HG02943 (cell line): Measurements from ENCODE around the gene DCST1.

Source experiments
- ATAC-seq: cut with Tn5 transposase; IDR thresholded peaks from one replicate; pipeline ENCODE4 v1.9.1; 2021; ENCODE audit warnings: mild to moderate bottlenecking, low read depth, moderate library complexity; ENCODE audit not compliant: unreplicated experiment

Gene DCST1

DNA sequence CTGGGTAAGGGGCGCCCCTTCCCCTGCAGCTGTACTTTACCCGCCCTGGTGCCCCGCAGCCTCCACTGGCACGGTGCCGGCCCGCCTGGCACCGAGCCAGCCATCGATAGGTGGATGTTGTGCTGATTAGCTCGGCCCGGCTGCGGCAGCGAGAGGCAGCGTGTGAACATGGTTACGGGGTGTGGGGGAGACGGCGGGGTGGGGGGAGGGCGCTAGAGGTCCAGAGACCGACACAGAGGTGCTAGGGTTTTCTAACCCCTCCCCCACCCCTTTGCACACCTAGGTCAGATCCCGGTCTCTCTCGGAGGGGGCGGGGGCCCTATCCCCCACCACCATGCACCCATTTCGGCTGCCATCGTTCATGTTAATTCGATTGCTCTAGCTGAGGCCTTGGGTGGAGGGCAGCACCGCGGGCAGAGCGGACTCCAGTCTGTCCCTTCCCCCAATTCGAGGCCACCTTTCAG, 36.6 kb downstream of the DCST1 start:
- ATAC-seq, result no peak

DNA sequence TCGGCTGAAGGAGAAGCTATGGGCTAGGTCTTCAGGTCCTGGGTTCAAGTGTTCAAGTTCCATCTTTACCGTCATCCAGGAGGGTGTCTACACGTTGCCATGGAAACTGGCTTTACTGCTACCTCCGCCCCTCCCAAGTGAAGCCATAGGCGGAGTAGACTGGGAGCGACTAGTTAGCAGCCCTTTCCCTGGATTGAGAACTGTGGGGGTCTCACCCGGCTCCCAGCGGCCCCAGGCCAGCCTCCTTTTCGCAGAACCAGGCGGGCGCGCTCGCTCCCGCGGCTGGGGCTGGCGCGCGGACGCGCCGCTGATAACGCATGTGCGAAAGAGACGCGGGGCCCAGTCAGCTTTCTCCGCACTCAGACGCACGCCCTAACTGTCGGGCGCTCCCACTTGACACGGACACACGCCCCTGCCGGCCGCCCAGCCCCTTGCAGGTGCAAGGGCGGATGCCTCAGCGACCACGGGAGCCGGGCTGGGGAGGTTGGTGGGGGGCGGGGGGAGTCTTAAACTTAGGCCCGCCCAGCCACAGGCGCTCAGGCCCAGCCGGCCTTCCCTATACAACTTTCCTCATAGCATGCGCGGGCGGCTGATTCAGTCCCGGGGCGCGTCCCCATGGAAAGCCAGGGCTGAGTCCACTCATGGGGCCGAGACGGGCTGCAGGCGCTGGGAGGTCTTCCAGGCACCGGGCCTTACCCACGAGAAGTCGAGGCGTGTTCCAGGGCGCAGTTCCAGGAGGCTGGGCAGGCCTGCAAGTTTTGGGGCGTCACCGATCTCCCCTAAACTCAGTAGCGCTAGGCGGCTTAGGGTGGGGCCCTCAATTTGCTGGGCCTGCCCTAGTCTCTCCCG, 37.3 kb downstream of the DCST1 start:
- ATAC-seq, result no peak

DNA sequence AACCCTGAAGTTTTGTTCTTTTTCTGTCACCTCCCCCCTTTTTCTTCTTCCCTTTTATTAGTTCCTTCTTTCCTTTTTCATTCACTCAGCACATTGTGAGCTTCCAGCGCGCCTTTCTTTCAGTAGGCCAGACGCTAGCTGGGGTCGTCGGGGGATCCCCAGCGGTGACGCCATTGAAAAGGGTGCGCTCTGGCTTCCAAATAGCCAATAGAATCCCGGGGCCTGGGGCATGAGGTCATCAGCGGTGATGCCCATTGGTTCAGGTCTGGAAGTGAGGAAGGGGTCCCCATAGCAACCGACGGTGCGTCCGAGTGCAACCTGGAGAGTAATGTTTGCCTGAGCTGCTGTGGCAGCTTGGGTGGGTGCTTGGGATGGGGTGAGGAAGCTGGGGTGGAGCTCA, 38.1 kb downstream of the DCST1 start:
- no peak for ATAC-seq

DNA sequence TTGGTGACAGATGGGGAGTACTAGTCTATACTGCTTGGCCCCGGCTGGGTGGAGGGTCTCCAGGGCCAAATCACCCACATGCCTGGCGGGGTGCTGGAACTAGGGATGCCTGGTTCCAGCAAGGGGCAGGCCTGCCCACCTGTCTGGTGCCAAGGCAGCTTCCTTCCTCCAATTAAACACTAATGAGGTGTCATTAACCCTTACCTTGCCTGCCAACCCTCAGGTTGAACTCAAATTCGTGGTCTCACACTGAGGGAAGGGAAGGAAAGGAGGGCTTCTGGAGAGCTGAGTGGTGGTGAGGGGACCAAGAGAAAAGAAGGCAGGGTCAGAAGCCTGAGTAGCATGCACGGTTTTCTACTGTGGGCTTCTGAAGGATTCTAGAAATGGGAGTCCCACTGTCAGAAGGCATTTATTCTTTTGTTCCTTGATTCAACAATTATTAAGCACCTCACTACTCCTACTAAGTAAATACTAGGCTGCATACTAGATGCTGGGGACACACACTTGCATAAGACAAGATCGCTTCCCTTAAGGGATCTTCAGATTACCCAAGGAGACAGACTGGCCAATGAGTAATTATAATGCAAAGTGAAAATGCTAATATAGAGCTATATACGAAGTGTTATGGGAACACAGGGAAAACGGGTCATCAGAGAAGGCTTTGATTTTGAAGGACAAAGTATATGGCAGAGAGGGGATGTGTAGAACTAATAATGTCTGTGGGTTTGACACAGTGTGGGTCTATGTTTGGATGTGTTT, 39.1 kb downstream of the DCST1 start:
- ATAC-seq, result no peak

DNA sequence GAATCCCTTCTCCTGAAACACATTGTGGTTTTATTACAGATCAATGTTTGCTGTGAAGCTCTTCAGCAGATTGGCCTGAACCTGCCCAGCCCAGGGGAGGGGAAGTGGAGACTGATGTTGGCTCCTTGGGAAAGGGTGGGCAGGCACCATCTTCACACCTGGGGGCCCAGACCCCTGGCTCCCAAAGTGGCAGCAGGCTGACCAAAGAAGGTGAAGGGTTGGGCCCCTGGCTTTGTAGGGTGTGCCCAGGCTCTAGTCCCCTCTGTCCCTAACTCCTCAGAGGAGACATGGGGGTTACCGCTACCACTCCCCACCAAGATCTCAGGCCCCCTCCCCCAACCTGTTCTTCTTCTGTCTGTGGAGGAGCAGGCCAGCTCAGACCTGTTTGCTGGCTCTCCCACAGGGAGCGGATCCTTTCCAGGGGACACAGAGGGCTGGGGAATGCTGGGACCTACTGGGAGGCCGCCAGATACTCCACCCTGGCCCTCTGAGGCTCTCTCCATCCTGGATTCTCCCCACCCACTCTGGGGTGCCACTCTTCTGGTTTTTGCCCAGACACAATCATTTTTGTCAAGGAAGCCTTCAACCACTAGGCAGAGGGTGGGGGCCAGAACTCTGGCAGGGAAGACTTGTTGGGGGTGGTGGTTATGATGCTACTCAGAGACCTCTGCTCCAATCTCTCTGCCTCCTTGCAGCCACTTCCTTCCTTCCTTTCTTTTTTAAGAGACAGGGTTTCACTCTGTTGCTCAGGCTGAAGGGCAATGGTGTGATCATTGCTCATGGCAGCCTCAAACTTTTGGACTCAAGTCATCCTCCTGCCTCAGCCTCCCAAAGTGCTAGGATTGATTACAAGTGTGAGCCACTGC, 40.0 kb downstream of the DCST1 start:
- no peak for ATAC-seq

DNA sequence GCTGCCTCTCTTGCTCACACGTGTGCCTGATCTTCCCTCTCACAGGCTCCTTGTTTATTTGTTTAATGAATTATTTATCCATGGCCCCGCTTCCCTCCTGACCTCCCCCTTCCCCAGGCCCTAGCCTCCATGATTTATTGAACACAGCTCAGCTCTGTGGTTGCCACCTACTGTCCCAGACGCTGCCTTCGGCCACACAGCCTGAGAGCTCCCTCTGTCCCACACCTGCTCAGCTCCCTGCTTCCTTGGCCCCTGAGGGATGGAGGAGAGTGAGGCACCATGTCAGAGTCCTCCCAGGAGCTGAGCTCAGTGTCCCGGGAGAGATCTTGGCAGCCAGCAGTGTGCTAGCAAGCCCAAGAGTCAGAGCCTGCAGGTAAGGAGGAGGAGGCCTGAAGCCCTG, 41.9 kb downstream of the DCST1 start:
- no peak for ATAC-seq

DNA sequence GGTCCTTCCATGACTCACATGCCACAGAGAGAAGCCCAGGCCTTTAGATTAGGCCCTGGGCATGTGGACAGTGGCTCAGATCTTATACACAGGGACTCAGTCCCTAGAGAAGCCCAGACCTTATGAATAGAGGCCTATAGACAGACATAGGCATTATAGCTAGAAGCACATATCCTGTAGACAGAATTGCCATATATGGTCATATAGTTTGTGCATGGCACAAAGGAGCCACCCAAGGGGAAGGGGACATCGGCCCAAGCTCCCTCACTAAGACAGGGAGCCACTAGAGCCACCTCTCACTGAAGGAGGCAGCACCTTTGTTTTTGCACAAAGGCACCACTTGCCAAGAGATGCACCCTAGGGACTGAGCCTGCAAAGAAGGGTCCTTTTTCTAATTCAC, 42.7 kb downstream of the DCST1 start:
- no peak for ATAC-seq

DNA sequence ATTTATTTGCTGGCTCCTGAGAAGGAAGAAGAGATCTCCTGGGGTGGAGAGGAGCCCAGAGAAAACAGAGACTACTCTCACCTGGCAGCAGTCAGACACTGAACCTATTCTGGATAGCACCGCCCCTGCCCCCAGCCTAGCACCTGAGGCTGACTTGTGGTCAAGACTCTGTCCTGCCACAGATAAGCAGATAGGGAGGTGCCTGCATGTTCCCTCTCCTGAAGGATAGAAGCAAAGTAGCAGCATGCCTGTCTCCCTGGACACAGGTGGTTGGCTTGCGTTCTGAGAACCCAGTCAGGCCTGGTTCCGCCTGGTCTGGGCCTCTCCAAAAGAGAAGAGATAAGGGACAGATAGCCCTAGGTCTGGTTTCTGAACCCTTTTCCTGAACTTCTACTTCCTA, 43.7 kb downstream of the DCST1 start:
- ATAC-seq, result no peak

DNA sequence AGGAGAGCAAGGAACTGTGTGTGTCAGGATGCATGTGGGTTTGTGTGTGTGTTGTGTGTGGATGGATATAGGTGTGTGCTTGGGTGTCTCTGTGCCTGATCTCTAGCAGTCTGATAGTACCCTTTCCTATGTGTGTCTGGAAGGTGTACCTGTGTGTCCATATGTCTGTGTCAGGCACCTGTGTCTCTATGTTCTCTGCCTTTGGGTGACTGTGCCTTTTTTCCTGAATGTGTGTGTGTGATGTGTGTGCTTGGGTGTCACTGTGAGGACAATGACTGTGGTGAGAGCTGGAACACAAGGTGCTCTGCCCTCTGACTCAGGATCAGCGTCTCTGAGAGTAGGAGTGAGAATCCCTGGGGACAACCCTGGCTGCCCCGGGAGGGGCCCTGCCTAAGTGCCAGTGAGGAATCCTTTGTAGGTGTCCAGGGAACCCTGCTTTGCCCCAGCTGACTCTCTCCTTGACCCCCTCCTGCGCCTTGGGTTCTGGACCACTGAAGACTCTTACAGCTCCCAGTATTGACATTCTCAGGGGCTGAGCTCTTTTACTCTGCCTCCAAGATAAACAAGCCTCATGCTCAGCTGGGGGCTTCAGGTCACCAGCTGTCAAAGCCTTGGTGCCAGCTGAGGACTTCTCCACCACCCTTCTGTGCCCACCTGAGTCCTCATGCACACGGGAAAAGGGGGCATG, 44.3 kb downstream of the DCST1 start:
- no peak for ATAC-seq

DNA sequence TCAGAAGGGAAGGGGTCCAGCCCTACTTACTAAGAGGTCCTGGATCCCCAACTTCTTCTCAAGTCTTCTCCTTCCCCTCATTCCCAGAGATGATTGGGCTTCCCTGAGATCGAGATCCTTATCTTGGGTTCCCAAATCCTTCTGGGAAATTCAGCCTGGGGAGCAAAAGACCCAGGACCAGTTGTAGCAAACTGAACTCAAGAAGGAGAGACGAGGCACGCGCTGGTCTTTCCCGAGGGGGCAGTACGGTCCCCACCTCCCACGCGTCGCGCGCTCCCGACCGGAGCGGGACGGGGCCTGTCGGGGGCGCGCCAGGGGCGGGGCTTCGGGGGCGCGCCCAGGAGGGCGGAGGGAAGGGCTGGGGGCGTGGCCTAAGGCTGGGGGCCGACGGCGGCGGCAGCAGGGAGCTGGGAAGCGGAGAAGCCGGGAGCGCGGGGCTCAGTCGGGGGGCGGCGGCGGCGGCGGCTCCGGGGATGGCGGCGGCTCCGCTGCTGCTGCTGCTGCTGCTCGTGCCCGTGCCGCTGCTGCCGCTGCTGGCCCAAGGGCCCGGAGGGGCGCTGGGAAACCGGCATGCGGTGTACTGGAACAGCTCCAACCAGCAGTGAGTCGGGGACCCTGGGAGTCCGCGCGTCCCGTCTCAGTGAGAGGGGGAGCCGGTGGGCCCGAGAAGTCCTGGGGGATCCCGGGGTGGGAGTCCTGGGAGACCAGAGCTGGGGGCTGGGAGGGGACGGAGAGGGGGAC, 45.0 kb downstream of the DCST1 start, which contains the start of gene EFNA3:
EFNA3 (plus strand) TSS at position 369 of the 741 bp plus-strand sequence; CDS start at position 474, 105 bp downstream.
- ATAC-seq, result no peak

DNA sequence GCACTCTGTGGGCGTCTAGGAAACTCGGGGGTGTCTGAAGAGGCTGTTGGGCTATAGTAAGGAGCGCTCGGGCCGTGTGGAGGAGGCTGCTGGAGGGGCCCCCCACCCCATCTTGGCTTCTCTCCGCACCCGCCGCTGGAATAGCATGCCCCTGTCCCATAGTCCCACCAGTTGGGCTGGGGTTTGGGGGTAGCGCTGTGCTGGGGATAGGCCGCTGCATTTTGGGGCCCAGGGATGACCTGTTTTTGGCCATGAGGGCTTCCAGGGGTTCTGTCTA, 45.5 kb downstream of the DCST1 start:
- ATAC-seq, result no peak

DNA sequence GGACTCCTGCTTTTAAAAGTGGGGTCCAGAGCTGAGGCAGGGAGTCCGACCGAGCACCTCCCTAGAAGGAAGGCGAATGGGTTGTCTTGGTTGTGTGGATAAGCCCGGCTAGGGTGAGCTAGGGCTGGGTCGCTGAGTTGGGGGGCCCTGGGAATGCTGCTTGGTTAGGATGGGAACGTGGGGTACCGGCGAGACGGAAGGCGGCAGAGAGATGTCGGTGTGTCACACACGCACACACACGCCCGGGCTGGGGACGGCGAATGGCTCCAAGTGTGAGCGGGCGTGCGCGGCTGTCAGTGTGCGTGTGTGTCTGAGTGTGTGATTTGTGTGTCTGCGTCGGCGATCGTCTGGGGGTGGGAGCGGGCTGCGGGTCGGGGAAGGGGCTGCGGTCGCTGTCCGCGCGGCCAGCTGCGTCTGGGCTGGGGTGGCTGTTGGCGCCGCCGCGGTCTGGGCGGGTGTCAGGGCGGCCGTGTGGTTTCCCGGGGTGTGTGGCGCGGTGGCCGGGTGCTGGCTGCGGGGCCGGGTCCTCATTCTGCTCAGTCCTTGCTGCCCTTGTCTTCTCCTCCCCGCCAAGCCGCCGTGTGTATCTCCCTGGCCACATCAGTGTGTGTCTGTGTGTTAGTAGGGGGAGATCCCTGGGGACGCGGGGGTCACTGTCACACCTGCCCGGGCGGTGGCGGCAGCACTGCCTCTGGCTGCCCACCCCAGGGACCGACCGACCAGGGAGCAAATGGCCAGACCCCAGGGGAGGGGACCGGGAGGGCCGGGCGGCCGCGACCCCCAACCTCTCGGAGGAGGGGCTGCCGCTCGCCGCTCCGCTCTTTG, 46.1 kb downstream of the DCST1 start:
- no peak for ATAC-seq

DNA sequence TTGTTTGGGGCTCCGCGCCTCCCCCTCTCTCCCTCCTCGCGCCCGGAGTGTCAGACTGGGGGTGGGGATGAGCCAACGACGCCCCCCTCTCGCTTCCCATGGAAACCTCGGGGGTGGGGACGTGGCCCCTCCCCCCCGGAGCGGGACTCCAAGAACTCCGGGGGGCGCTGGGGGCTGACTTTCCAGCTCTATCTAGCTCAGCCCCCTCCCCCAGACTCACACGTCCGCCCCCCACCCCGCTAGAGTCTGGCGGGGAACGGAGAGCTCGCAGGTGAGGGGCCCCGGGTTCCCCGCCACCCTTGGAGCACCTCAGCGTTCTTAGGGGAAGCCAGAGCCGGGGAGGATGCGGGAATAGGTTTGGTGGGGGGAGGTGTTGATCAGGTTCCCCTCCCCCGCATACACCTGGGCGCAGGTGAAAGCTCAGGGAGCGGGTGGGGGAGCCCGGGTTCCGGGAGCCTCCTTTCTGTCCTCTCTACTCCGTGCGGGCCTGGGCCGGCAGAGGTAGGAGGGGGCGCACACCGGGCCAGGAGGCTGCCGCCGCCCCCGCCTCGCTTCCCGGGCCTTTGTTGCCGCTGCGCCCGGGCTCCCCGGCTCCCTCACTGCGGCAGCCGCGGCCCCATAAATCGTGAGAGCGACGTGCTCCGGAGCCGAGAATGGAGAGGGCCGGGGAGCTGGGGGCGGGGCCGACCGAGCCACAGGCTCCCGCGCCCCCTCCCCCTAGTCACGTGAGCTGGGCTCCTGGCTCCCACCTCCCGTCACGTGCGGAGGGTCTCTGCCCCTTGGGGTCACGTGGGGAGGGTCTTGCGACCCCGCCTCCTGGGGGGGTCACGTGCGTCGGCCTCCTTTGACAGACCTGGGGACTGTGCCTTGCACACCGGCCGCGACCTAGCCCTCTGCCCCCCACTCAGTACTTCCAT, 46.9 kb downstream of the DCST1 start:
- ATAC-seq, result no peak

DNA sequence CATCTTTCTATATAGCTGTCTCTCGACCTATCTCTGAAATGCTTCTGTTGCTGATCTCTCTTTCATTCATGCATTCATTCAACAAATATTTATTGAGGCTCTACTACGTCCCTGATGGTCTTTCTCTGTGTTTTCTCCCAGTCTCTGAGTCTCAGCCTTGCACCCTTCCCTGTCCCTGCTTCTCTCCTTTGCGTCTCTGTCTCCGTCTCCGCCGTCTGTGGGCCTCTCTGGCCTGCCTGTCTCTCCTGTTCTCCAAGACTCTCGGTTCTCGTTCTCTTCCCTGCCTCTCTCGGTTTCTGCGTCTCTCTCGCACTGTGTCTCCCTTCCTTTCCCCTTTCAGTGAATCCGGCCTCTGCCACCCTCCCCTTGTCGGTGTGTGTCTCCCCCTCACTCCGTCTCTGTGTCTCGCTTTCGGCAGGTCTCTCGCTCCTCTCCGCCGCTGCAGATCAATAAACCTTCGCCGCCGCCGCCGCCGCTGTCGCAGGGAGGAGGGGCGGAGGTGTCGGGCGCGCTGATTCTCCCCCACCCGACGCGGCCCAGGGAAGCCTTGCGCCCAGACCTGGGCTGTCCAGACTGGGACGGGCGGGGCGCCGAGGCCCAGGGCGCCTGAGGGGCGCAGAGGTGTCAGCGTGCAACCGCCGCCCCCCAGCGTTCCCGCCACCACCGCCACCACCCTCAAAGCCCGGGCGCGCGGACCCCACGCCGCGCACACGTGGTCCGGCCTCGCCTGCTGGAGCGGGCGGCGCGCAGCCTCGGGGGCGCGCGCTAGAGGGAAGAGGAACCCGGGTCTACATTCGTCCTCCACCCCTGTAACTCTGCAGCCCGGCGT, 48.1 kb downstream of the DCST1 start:
- ATAC-seq, result no peak

DNA sequence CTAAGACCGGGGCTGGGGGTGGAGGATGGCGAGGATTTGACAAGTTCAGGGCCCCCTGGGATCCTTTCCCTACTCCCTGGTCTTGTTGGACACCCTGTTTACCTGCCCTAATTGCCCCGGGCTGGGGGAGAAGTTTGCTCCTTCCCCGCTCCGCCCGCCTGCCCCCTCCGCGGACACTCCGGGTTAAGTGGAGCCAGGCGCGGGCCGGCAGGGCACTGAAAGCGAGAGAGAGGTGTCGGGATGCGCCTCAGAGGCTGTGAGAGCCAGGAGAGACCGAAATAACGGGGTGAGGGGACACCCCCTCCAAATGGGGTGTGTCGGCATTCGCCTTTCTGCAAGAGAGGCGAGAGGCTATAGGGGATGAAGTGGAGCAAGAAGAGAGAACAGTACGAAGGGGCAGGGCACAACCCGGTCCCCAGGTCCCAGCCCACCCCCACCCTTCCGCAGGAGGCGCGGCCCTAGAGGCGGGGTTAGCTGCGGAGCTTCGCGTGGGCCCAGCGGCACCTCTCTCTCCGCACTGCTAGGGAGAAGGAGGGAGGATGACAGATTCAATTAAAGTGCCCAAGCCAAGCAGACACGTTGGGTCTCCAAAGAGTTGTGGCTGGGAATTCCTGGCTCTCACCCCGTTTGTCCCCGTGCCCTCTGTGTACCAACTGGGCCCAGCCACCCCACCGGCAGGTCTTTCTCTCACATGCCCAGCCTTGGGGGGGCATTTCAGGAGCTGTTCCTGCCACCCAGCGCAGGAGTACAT, 48.9 kb downstream of the DCST1 start:
- ATAC-seq, result no peak

DNA sequence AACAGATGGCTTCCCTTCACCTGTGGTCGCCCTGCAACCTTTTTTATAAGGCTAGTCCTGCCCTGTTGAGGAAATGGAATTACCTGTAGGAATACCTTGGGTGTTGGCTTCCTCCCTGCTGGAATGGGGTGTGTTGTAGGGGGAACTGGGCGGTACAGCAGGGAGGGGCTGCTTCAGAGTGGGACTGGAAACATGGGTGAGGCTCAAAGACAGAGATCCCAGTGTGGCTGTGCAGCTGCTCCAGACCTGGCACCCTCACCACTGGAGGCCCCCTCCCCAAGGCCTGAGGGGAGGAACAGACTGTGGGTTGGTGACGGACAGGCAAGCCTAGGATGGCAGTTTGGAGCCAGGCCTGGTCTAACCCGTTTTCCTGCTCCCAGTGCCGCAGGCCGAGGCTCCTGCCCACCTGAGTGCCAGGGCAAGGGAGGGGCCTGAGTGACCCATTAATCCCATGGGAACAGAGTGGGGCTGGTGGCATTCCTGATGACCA, 49.5 kb downstream of the DCST1 start:
- ATAC-seq, result no peak
